ENCODE measurements around the gene HOXA9.

- TF ChIP-seq CTCF (conservative IDR thresholded peaks at IDR 0.05 in 1 of 2, IDR thresholded peaks at IDR 0.05 in 1 of 2; ENCODE audit: extremely low read depth in 1 of 2, insufficient read depth in 1 of 2, low read depth in 1 of 2, low read length in 2 of 2) (no peak), EZH2 (IDR thresholded peaks at IDR 0.05; ENCODE audit: borderline replicate concordance, low read length) (no peak)
These were observed 25.8 kb downstream of the HOXA9 start for GRCh38 chr7:27139334-27140125.

Data from mammary epithelial cell (primary cell).